Erythroblast (primary cell): ENCODE data around the gene CBLL2.

Source experiments
- GATA1 ChIP-seq: IDR thresholded peaks from 2 replicates; pipeline ENCODE4 v1.6.1; 2011; ENCODE audit warnings: low read depth, mild to moderate bottlenecking, control low read depth, low read length, moderate library complexity
- POLR2A ChIP-seq: IDR thresholded peaks from 2 replicates; pipeline ENCODE4 v1.6.1; 2011; ENCODE audit warnings: mild to moderate bottlenecking, low read length

- TF ChIP-seq POLR2A (no peak), GATA1 (no peak)
Measured at GRCh38 chrX:22300130-22300529, 27.4 kb downstream of the CBLL2 start.
